Activated T-helper 1 cell treated with anti-CD3 and anti-CD28 coated beads, Interleukin-12 subunit alpha, Interleukin-12 subunit beta, Interleukin-2, Interleukin-4 antibody, amounts not matched to agents 30 ng/mL and 10 ng/mL and 1 ng/mL, durations not matched to agents 14 hours and 24 hours and 36 hours (primary cell): ENCODE data around the gene PPP1R1B. TPM values are rescaled to one million over a fixed set of nuclear protein-coding genes. Genes with fewer than 3 reads are reported as not detected.

ENCODE experiments used
- DNase-seq: peaks from one replicate; pipeline ENCODE4 v3.0.0; 2021; ENCODE audit warnings: low spot score
- H3K27ac Mint-ChIP-seq: one replicate; pipeline ENCODE4 v1.8.0; 2021; ENCODE audit warnings: mild to moderate bottlenecking, mixed read lengths
- H3K27me3 Mint-ChIP-seq: one replicate; pipeline ENCODE4 v1.8.0; 2022; ENCODE audit warnings: mild to moderate bottlenecking, moderate library complexity, mixed read lengths; ENCODE audit not compliant: insufficient read depth
- H3K36me3 Mint-ChIP-seq: one replicate; pipeline ENCODE4 v1.8.0; 2021; ENCODE audit warnings: low read depth, mixed read lengths
- H3K4me1 Mint-ChIP-seq: one replicate; pipeline ENCODE4 v1.8.0; 2021; ENCODE audit warnings: low read depth, mixed read lengths
- H3K4me3 Mint-ChIP-seq: one replicate; pipeline ENCODE4 v1.8.0; 2021; ENCODE audit warnings: mild to moderate bottlenecking, moderate library complexity, mixed read lengths
- H3K9me3 Mint-ChIP-seq: one replicate; pipeline ENCODE4 v1.8.0; 2021; ENCODE audit warnings: mixed read lengths
- intact Hi-C: fragments of 100-400 bp; cut with micrococcal nuclease; formaldehyde crosslinking; loops from one replicate; pipeline ENCODE4 v1.15.1; 2024
- total RNA-seq: library from RNA; stranded (reverse); gene quantifications from 2 replicates; pipeline ENCODE4 v1.2.3, GENCODE V29; 2022

The PPP1R1B gene
- total RNA-seq, 1 donor from 2014 or later, result not detected

DNA sequence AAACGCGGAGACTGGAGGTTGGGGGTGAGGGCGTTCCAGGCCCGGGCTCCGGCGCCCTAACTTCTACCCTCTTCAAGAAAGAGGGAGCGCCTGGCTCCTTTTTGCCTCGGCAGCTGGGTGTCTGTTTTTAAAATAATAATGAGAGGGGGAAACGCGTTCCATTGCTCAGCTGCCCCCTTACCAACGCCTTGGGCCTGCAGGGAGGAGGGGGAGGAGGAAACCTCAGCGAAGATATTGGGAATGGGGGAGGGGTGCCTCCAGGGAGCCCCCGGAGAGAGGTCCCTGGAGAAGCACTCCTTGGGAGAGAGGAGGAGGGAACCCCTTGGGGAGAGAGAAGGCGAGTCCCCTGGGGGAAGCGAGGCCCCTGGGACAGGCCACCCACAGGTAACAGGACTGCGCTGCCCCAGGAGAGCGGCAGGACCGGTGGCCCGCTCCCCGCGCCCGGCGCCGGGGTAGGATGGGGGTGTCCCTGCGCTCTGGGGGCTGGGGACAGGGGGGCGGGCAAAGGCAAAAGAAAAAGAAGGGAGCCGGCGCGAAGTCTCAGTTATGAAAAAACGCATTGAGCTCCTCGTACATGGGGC is 21.8 kb upstream of the PPP1R1B start:
- intact Hi-C loops, result no loop called here

DNA sequence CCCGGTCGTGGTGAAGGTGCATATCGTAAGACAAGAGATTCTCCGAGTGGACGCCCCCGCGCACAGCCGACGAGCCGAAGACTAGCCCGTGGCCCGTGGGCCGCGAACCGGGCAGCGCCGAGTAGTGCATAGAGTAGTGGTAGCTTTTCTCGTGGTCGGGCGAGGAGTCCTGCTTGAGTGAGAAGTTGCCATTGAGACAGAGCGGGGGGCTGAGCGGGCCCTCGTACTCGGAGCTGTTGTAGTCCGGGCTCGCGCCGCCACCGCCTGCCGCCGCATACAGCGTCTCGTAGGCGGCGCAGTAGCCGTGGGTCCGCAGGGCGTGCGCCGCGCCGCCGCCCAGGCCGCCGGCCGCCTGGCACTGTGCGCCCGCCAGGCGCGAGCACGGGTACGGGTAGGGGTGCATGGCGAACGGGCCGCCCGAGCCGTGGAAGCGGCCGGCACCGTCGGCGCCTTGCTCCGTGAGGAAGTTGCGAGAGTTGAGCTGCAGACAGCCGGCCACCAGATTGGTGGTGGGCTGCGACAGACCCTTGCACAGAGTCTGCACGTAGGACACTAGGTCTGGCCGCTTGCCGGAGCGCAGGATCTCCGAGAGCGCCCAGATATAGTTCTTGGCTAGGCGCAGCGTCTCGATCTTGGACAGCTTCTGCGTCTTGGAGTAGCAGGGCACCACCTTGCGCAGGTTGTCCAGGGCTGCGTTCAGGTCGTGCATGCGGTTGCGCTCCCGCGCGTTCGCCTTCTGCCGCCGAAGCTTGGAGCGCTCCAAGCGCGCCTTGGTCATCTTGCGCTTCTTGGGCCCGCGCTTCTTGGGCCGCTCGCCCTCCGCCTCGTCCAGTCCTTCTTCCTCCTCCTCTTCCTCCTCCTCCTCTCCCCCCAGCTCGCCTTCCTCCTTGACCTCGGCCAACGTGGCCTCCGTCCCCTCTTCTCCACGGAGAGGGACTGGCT is 21.0 kb upstream of the PPP1R1B start:
- DNase-seq, result no peak
- intact Hi-C loops, result no loop called here
- Mint-ChIP-seq H3K9me3 (no peaks in the 10 kb centered on the region), H3K27ac (no peak overlapping the region), H3K36me3 (no peaks in the 10 kb centered on the region), H3K27me3 (peaks cover 71% of the 10 kb centered on the region), H3K4me1 (peaks cover 8% of the 10 kb centered on the region), H3K4me3 (peak overlapping the region; percentile 11)

More for the DNA sequence above, 21.8 kb upstream of the PPP1R1B start:
- H3K27me3 Mint-ChIP-seq, result peaks cover 75% of the 10 kb centered on the region
- no peak for DNase-seq
- H3K27ac Mint-ChIP-seq, result peak overlapping the region; percentile 23
- H3K9me3 Mint-ChIP-seq, result no peaks in the 10 kb centered on the region
- peaks cover 8% of the 10 kb centered on the region for H3K4me1 Mint-ChIP-seq
- no peaks in the 10 kb centered on the region for H3K36me3 Mint-ChIP-seq
- H3K4me3 Mint-ChIP-seq, result no peak overlapping the region

DNA sequence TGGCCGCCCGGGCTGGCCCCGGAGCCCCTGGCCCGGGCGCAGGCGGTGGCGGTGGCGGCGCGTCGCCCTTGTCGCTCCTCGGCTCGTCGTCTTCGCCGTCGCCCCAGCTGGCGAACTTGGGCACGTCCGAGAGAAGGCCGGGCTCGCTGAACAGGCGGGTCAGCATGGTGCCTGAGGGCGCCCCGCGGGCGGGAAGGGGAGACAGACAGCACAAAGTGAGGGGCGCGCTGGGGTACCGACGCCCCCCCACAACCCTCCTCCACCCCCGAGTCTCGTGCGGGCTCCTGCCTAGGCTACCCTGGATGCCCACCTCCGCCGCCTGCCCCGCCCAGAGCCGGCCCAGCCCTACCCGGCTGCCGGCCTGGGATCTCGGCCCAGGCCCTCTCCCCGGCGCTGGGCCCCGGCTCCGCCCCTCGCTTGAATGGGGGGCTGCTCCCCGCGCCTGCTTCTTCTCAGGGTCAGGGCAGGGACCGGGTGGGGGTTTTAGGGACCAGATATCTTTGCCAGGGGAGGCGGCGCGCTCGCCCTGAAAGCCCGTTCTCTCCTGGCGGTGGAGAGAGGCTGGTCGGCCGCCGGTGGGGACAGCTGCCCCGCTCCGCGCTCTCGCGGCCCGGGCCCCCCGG is 20.2 kb upstream of the PPP1R1B start:
- no peak overlapping the region for H3K27ac Mint-ChIP-seq
- peaks cover 72% of the 10 kb centered on the region for H3K27me3 Mint-ChIP-seq
- H3K36me3 Mint-ChIP-seq, result no peaks in the 10 kb centered on the region
- intact Hi-C loops, result no loop called here
- no peaks in the 10 kb centered on the region for H3K9me3 Mint-ChIP-seq
- H3K4me3 Mint-ChIP-seq, result no peak overlapping the region
- H3K4me1 Mint-ChIP-seq, result peaks cover 8% of the 10 kb centered on the region
- DNase-seq, result no peak

DNA sequence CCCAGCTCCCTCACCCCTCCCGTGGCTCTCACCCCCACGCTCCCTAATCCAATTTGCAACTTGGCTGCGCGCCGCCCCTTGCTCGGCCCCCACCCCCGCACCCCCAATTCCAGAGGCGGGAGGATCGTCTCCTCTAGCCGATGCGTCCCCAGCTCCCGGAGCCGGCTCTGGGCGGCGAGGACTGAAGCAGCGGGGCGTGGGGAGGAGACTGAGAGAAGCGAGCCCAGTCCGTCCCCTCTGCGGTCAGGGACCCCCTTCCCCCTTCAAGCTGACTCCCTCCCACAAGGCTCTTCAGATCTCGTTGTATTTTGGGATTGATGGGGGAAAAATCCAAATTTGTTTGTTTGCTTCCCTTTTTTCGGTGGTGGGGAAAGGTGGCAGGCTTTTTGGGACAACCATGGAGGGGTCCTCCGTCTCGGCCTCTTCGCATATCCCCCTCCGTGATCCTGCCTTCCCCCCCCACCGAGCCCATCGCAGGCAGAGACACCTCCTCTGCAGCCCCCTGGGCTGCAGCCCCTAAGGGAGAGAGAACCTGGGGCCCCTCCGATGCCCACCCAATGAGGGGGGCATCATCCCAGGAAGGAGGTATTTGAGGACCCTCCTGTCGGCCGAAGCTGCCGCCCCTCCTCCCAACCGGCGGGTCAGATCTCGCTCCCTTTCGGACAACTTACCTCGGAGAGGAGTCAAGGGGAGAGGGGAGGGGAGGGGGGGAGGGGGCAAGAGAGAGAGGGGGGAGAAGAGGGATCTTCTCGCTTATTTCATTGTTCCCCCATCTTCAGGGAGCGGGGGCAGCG is 19.5 kb upstream of the PPP1R1B start:
- Mint-ChIP-seq H3K4me1 (peaks cover 8% of the 10 kb centered on the region), H3K9me3 (no peaks in the 10 kb centered on the region), H3K27me3 (peaks cover 64% of the 10 kb centered on the region), H3K4me3 (no peak overlapping the region), H3K27ac (no peak overlapping the region), H3K36me3 (no peaks in the 10 kb centered on the region)
- DNase-seq, result no peak
- intact Hi-C loops, result no loop called here

DNA sequence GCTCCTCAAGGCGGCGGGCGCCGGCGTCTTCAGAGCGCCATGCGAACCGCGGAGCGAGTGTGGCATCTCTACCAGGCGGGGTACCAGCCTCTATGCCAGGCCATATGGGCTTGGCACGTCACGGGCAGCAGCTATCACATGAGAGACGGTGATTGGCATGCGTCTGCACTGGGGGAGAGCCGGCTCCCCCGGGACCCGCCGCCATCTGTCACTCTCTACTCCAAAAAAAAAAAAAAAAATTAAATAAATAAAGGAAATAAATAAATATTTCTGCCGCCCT is 19.0 kb upstream of the PPP1R1B start, which contains the start of gene NEUROD2:
TSS of gene NEUROD2 (minus strand) at position 70 of the 280 bp plus-strand sequence. CDS start 1,321 bp downstream, outside the sequence.
- H3K27me3 Mint-ChIP-seq, result peaks cover 59% of the 10 kb centered on the region
- DNase-seq, result no peak
- no peak within 1 kb of the TSS for H3K27ac Mint-ChIP-seq
- H3K4me1 Mint-ChIP-seq, result peaks cover 8% of the 10 kb centered on the region
- no peaks in the 10 kb centered on the region for H3K9me3 Mint-ChIP-seq
- no peak within 1 kb of the TSS for H3K4me3 Mint-ChIP-seq
- no peaks in the 10 kb centered on the region for H3K36me3 Mint-ChIP-seq
- intact Hi-C loops, result loop anchor here (2.0 kb wide), 1 partner anchor 13 kb away; no protein-coding TSS in a partner anchor

DNA sequence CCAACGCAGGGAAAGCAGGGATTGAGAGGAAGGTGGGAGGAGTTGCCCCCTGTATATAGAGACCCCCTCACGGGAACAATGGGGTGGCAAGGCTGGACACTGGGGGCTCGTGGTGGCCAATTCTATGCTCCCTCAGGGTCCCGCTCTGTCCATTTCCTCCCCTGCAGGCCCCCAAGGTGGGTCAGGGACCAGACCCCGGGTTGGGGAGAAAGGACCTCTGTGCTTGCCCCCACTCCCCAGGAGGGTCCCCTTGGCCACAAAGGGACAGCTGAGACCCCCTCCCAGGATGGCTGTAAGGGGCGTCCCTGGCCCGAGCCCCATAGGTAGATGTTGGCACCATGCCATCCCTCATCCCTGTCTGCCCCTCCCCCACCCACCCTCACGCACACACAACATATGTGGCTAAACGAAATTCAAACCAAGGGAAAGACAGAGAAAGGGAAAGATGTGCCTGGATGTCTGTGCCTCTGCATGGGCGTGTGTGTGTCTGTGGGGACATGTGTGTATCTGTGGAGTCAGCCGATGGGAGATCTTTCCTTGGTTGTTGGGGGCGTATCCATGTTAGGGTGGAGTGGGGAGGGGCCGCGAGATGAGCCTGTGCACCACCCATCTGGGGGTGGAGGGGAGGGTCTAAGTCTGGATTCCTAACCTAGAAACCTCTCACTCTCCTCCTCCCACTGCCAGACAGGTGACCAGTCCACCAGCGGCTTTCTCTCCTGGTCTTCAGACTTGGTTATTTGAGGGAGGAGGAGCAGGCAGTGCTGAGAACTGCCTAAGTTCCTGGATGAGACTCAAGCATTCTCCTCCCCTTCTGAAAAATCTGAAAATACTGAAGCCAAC is 18.4 kb upstream of the PPP1R1B start:
- H3K4me1 Mint-ChIP-seq, result peaks cover 4% of the 10 kb centered on the region

DNA sequence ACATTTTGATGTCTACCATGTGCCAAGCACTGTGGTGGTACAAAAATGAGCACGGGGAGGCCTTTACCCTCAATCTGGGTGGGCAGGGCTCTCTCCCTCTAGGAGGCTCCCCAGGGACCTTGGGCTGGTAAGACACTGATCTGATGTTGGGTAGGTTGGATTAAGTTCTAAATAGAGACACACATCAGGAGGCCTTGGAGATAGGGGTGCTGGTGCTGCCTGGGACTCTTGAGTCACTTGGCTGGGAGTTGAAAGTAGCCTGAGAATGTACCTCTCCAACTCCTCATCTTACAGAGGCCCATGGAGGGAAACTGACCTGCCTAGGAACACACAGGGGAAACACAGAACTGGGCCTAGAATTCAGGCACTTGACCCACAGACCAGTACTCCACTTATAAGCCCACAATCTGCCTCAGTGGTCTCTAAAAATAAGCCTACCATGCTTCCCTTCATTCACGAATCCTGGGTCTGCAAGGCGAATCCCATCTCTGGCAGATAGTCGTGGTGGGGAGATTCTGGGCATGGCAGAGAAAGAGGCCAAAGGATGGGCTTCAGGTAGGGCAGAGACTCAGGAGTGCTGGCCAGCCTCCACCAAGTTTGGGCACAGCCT is 17.2 kb upstream of the PPP1R1B start:
- Mint-ChIP-seq H3K9me3 (no peaks in the 10 kb centered on the region), H3K4me1 (no peaks in the 10 kb centered on the region), H3K36me3 (no peaks in the 10 kb centered on the region), H3K4me3 (no peak overlapping the region), H3K27me3 (peaks cover 56% of the 10 kb centered on the region), H3K27ac (no peak overlapping the region)
- DNase-seq, result no peak
- intact Hi-C loops, result loop anchor here (2.0 kb wide), 1 partner anchor 15 kb away; no protein-coding TSS in a partner anchor

More for the DNA sequence above, 18.4 kb upstream of the PPP1R1B start:
- Mint-ChIP-seq H3K9me3 (no peaks in the 10 kb centered on the region), H3K27me3 (peaks cover 59% of the 10 kb centered on the region), H3K27ac (no peak overlapping the region), H3K4me3 (no peak overlapping the region), H3K36me3 (no peaks in the 10 kb centered on the region)
- intact Hi-C loops, result loop anchor here (2.0 kb wide), 1 partner anchor 14 kb away; no protein-coding TSS in a partner anchor
- DNase-seq, result no peak

DNA sequence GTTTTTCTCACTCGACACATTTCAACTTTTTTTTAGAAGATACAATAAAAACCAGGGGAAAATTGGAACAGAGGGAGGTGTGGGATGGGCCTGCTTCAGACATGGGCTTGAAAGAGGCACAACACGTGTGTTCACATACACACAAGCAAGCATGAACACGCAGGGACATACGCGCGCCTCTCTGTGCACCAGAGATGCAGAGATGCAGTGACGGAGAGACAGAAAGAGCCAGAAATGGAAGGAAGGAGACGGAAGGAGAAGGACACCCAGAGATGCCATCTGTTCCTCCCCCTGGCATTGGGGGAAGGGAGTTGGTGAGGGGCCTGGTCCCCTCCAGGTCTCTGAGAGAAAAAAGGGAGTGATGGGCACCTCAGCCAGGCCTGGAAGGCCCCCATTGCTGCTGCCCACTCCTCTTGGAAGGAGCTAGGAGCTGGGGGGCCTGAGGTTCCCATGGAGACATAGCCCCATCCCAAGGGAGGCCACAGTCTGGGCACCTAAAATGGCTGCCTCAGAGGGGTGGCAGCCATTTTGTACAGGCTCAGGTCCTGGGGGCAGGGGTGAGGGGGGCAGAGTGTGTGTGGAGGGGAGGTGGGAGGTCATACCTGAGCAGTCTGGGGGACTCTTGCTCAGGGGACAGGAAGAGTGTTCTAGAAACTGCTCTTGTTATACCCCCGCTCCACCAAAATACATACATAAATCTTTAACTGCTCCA is 15.2 kb upstream of the PPP1R1B start:
- H3K4me1 Mint-ChIP-seq, result no peaks in the 10 kb centered on the region
- no peaks in the 10 kb centered on the region for H3K9me3 Mint-ChIP-seq
- intact Hi-C loops, result no loop called here
- no peak overlapping the region for H3K27ac Mint-ChIP-seq
- H3K36me3 Mint-ChIP-seq, result no peaks in the 10 kb centered on the region
- DNase-seq, result no peak
- no peak overlapping the region for H3K4me3 Mint-ChIP-seq
- H3K27me3 Mint-ChIP-seq, result peaks cover 64% of the 10 kb centered on the region

DNA sequence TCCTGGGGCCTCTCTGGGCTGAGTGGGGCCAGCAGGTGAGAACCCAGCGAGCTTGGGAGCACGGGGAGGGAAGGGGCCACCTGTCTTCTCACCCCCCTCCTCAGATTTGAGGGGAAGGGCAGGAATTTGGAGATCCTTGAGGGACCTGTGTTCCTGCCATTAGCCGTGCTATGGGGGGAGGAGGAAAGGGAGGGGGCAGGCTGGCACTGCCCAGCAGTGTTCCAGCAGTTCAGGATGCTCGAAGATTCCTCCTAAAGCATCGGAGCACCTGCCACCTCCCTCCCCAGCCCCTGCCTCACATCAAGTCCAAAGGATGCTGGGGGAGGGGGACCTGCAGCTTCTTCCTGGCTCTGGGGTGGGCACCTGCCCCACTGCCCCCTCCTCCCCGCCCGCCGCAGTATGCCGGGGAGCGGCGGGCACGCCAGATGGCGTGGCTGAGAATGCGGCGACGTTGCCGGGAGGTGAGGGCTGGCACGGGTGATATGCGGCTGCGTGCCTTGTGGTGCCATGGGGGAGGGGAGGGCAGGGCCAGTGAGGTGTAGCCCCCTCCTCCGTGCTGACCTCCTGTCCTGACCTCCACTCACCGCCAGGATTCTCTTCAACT is 14.4 kb upstream of the PPP1R1B start:
- no peak for DNase-seq
- no peaks in the 10 kb centered on the region for H3K36me3 Mint-ChIP-seq
- peaks cover 65% of the 10 kb centered on the region for H3K27me3 Mint-ChIP-seq
- intact Hi-C loops, result no loop called here
- H3K9me3 Mint-ChIP-seq, result no peaks in the 10 kb centered on the region
- H3K4me3 Mint-ChIP-seq, result no peak overlapping the region
- H3K27ac Mint-ChIP-seq, result no peak overlapping the region
- no peaks in the 10 kb centered on the region for H3K4me1 Mint-ChIP-seq

DNA sequence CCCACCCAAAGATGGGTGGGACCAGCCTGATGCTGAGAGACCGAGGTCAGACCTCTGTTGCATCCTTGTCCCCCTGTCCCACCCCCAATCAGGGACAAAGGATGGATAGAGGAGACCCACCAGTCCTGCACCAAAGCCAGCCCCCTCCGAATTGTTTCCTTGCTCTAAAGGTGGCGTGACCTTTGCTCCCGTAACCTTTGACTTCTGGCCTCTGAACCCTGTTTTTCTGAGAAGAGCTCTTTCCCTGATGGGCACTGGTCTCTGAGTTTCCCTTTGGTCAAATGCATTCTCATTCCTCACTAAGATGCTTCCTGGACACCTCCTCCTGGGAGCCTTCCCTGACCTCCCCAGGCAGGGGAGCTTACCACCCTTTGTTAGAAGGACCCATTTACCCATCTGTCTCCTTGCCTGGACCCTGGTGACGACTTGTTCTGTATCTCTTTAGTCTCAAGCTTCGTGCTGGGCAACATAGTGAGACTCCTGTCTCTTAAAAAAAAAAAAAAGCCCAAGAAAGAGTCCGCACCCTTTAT is 13.8 kb upstream of the PPP1R1B start:
- DNase-seq, result no peak
- Mint-ChIP-seq H3K36me3 (no peaks in the 10 kb centered on the region), H3K27ac (no peak overlapping the region), H3K4me1 (no peaks in the 10 kb centered on the region), H3K4me3 (no peak overlapping the region), H3K9me3 (no peaks in the 10 kb centered on the region), H3K27me3 (peaks cover 63% of the 10 kb centered on the region)
- intact Hi-C loops, result no loop called here
